ENCODE measurements around the gene SARS1. TPM values are rescaled to one million over a fixed set of nuclear protein-coding genes. Genes with fewer than 3 reads are reported as not detected.

The SARS1 gene
- total RNA-seq, 1 donor from 2014 or later = 153 TPM

GRCh38 chr1:109277434-109278204 lies 63.9 kb downstream of the SARS1 start:
- TF ChIP-seq CTCF (conservative IDR thresholded peaks at IDR 0.05; ENCODE audit: low read depth, low read length) = peak; percentile 88
- no peak overlapping the region for H3K4me3 ChIP-seq (ENCODE audit: low read depth, low read length)
- DNase-seq (ENCODE audit: low read depth) = no peak

GRCh38 chr1:109279615-109280278 lies 66.0 kb downstream of the SARS1 start:
- no peak for TF ChIP-seq CTCF (conservative IDR thresholded peaks at IDR 0.05; ENCODE audit: low read depth, low read length)
- no peak overlapping the region for H3K4me3 ChIP-seq (ENCODE audit: low read depth, low read length)
- no peak for DNase-seq (ENCODE audit: low read depth)

- no peak for DNase-seq (ENCODE audit: low read depth)
- no peak overlapping the region for H3K4me3 ChIP-seq (ENCODE audit: low read depth, low read length)
- TF ChIP-seq CTCF (conservative IDR thresholded peaks at IDR 0.05; ENCODE audit: low read depth, low read length) = no peak
These were observed 67.1 kb downstream of the SARS1 start for GRCh38 chr1:109280862-109281261.

- peak overlapping the region; percentile 63 for H3K4me3 ChIP-seq (ENCODE audit: low read depth, low read length)
- no peak for DNase-seq (ENCODE audit: low read depth)
- no peak for TF ChIP-seq CTCF (conservative IDR thresholded peaks at IDR 0.05; ENCODE audit: low read depth, low read length)
These were observed 68.2 kb downstream of the SARS1 start for GRCh38 chr1:109281680-109282496.

- DNase-seq (ENCODE audit: low read depth) = no peak
- no peak for TF ChIP-seq CTCF (conservative IDR thresholded peaks at IDR 0.05; ENCODE audit: low read depth, low read length)
- peak overlapping the region; percentile 63 for H3K4me3 ChIP-seq (ENCODE audit: low read depth, low read length)
These were observed 68.8 kb downstream of the SARS1 start for GRCh38 chr1:109282497-109282951.

GRCh38 chr1:109282952-109283747 lies 69.4 kb downstream of the SARS1 start, which contains the start of gene PSRC1:
PSRC1 (minus strand) TSS chr1:109283145.
- H3K4me3 ChIP-seq (ENCODE audit: low read depth, low read length) = peak within 1 kb of the TSS; percentile 63

More at GRCh38 chr1:109282952-109283747, 69.4 kb downstream of the SARS1 start, which contains the start of gene PSRC1:
- DNase-seq (ENCODE audit: low read depth) = no peak
- peak; percentile 37 for TF ChIP-seq CTCF (conservative IDR thresholded peaks at IDR 0.05; ENCODE audit: low read depth, low read length)
